ENCODE results near the gene PBXIP1.
"Not testable (repeated sequence)": the region's sequence is repeated elsewhere in the genome, so short reads cannot be mapped to it uniquely, and the experiment has no call there.

Gene PBXIP1

GRCh38 chr1:154935749-154936554, 19.9 kb downstream of the PBXIP1 start:
- no peak for DNase-seq

- DNase-seq: no peak
These were observed 21.4 kb downstream of the PBXIP1 start for GRCh38 chr1:154934358-154934948.

GRCh38 chr1:154931940-154932487, 23.9 kb downstream of the PBXIP1 start:
- no peak for DNase-seq

GRCh38 chr1:154926201-154926600, 29.7 kb downstream of the PBXIP1 start:
- DNase-seq: no peak

- DNase-seq: no peak
These were observed 30.3 kb downstream of the PBXIP1 start for GRCh38 chr1:154925335-154926170.

- no peak for DNase-seq
These were observed 32.2 kb downstream of the PBXIP1 start for GRCh38 chr1:154923695-154924094.

- no peak for DNase-seq
These were observed 42.6 kb downstream of the PBXIP1 start for GRCh38 chr1:154913273-154913672.

- DNase-seq: no peak
These were observed 43.1 kb downstream of the PBXIP1 start for GRCh38 chr1:154912755-154913154.

GRCh38 chr1:154911691-154912550, 44.0 kb downstream of the PBXIP1 start:
- DNase-seq: no peak

- DNase-seq: no peak
These were observed 45.0 kb downstream of the PBXIP1 start for GRCh38 chr1:154910851-154911250.

- DNase-seq: no peak
These were observed 47.0 kb downstream of the PBXIP1 start for GRCh38 chr1:154908937-154909336.

- DNase-seq: not testable (repeated sequence)
These were observed 47.8 kb downstream of the PBXIP1 start for GRCh38 chr1:154908129-154908528.

GRCh38 chr1:154906621-154907081, 49.2 kb downstream of the PBXIP1 start:
- DNase-seq: no peak

GRCh38 chr1:154902938-154903566, 52.8 kb downstream of the PBXIP1 start:
- peak; percentile 28 for DNase-seq

GRCh38 chr1:154901591-154901990, 54.3 kb downstream of the PBXIP1 start:
- no peak for DNase-seq

GRCh38 chr1:154899041-154899440, 56.9 kb downstream of the PBXIP1 start:
- no peak for DNase-seq

GRCh38 chr1:154896771-154897286, 59.1 kb downstream of the PBXIP1 start:
- no peak for DNase-seq

- no peak for DNase-seq
These were observed 60.1 kb downstream of the PBXIP1 start for GRCh38 chr1:154895798-154896197.

Data from fibroblast of skin of right biceps (primary cell).